ENCODE data around the gene HPRT1.
"Not testable (repeated sequence)": the region's sequence is repeated elsewhere in the genome, so short reads cannot be mapped to it uniquely, and the experiment has no call there.

Gene HPRT1, protein sequence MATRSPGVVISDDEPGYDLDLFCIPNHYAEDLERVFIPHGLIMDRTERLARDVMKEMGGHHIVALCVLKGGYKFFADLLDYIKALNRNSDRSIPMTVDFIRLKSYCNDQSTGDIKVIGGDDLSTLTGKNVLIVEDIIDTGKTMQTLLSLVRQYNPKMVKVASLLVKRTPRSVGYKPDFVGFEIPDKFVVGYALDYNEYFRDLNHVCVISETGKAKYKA

DNA sequence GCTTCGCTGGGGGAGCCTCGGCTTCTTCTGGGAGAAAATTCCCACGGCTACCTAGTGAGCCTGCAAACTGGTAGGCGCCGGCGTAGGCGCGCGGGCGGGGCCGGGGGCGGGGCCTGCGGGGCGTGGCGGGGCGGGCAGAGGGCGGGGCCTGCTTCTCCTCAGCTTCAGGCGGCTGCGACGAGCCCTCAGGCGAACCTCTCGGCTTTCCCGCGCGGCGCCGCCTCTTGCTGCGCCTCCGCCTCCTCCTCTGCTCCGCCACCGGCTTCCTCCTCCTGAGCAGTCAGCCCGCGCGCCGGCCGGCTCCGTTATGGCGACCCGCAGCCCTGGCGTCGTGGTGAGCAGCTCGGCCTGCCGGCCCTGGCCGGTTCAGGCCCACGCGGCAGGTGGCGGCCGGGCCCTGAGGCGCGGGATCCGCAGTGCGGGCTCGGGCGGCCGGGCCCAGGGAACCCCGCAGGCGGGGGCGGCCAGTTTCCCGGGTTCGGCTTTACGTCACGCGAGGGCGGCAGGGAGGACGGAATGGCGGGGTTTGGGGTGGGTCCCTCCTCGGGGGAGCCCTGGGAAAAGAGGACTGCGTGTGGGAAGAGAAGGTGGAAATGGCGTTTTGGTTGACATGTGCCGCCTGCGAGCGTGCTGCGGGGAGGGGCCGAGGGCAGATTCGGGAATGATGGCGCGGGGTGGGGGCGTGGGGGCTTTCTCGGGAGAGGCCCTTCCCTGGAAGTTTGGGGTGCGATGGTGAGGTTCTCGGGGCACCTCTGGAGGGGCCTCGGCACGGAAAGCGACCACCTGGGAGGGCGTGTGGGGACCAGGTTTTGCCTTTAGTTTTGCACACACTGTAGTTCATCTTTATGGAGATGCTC lies at the start of gene HPRT1:
HPRT1 (plus strand) TSS at position 161 of the 857 bp plus-strand sequence; CDS start at position 308, 147 bp downstream.
- peak; percentile 82 for DNase-seq (ENCODE audit: low spot score)

DNA sequence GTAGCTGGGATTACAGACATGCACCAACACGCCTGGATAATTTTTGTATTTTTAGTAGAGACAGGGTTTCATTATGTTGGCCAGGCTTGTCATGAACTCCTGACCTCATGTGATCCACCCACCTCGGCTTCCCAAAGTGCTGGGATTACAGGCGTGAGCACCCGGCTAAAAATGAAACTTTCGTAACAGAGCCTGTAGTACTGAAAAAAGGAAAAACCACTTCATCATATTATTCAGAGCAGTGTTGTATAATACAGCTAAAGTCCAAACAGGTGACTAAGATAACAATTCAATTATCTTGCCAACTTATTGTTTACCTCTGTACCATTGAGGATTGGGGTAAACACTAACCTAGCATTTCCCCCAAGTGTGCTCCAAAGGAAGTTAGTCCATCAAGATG lies 43.9 kb upstream of the HPRT1 start:
- DNase-seq (ENCODE audit: low spot score): no peak

DNA sequence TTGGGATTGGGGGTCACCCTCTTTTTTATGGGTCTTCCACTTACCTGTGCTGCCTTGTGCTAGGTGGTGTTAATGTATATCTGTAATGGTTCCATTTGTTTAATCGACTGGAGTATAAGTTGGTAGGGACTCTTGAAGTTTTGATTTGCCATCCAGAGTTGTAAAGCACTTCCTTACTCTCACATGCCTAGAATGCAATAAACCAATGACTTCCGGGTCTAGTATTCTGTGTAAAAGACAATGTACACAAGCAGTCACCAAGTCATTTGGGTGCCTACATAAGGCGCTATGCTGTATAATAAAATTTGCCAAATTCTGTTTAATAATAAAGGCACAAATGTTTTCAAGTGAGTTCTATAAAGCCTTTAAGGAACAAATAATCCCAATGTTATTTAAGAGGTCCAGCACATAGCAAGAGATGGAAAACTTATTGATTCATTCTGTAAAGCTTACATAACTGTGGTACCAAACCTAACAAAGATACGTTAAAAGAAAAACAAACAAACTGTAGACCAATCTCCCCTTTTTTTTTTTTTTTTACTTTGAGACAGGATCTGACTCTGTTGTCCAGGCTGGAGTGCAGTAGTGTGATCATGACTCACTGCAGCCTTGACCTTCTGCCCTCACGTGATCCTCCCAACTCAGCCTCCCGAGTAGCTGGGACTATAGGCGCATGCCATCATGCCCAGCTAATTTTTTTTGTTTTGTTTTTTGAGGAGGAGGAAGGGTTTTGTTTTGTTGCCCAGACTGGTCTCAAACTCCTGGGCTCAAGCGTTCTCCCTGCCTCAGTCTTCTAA lies 41.5 kb upstream of the HPRT1 start:
- DNase-seq (ENCODE audit: low spot score): no peak

- DNase-seq (ENCODE audit: low spot score): no peak
Observed at GRCh38 chrX:134419784-134420183, 40.2 kb upstream of the HPRT1 start.

DNA sequence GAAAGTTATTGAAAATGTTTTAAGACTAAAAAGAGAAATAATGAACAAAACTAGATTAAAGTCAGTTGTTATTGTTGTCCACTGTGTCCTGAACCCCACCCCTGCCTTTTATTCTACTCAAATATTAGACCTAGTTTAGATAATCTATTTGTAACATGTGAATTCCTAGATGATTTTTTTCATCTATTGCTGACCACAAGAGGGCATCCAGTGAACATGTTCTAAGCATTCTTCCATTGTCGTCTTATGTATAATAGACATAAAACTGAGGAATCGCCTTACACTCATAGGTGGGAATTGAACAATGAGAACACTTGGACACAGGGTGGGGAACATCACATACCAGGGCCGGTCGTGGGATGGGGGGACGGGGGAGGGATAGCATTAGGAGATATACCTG lies 36.4 kb upstream of the HPRT1 start:
- DNase-seq (ENCODE audit: low spot score): no peak

DNA sequence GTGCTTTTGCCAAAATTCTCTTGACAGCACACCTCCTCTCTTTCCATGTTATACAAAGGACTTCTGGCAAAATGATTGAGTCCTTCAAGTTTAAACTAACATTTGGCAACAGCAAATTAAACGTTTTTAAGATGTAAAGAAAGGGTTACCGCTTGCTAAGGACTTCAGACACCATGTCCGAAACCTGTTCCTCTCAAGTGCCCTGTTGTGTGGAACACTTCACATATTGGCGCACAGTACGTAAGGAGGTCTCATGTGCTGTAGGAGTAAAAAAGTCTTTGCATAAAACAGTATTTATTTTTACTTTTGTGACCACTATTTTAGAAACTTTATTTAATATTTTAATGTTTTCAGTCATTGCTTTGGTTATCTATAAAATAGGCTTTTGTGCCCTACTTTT lies 33.7 kb upstream of the HPRT1 start:
- DNase-seq (ENCODE audit: low spot score): no peak

- no peak for DNase-seq (ENCODE audit: low spot score)
Observed at GRCh38 chrX:134431894-134432293, 28.1 kb upstream of the HPRT1 start.

- DNase-seq (ENCODE audit: low spot score): no peak
Observed at GRCh38 chrX:134435894-134436293, 24.1 kb upstream of the HPRT1 start.

DNA sequence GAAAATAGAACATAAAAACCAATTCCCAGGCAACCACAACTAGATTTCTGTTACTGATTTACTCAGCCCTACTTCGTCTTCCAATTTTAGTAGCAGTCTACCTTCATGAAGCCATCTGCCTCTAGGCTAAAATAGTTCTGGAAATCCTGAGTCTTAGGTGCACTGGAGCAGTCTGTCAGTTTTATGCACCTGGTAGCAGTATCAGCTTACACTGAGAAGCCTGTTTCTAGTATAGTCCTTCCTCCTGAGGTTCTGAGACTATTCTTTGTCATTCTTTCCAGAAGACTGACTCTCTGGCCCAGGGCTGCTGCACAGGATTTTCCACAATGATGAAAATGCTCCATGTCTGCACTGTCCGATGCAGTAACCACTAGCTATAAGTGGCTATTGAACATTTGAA lies 16.9 kb upstream of the HPRT1 start:
- no peak for DNase-seq (ENCODE audit: low spot score)

DNA sequence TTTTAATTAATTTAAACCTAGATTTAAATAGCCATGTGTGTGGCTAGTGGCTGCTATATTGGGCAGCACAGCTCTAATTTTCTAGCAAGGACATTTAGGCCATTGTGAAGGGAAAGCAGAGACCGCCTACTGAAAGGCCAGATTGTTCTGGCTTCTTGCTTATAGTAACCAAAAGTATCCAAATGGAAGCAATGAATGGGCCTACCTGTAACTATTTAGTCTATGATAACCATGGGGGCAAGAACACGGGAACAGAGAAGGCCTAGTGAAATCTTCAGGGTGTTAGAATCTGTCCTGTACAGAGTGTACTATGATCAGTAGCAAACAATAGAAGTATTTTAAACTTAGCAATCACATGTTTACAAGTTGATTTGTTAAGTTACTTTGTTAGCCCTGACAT lies 16.5 kb upstream of the HPRT1 start:
- no peak for DNase-seq (ENCODE audit: low spot score)

DNA sequence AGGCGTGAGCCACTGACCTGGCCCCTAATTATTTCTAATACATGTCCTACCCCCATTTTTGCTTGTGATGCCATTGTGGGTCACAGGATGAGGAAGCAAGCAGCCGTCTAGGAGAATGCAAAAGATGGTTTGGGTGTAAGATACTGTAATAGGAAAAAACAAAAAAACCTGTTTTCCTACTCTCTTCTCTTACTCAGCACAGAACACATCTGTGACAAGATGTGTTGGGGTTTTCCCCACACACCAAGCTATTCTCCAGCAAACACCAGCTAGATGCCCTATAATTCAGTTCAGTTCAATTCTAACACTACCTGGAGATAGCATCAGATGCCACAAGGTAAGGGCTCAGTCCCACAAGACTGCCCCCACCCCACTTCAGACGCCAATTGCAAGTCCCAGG lies 15.3 kb upstream of the HPRT1 start:
- DNase-seq (ENCODE audit: low spot score): no peak

DNA sequence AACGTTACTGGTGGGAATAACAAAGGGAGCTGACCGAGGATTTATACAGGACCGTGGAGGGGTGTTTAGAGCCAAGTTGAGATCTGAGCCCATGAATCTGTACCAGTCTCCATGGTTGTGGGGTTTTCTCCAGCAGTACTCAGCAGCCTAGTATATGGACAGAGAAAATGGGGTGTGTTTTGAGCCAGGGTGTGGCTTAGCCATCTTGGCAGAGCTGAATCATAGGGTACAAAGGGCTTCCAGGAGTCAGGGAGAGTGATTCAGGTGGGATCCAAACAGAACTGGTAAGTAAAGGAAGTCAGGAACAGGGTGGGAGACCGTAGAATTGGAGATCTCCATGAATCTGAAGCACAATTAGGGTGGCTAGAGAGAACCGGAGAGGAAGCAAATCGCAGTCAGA lies 7.4 kb upstream of the HPRT1 start:
- DNase-seq (ENCODE audit: low spot score): no peak

- no peak for DNase-seq (ENCODE audit: low spot score)
Observed at GRCh38 chrX:134453631-134454030, 6.3 kb upstream of the HPRT1 start.

GRCh38 chrX:134454506-134454905 lies 5.5 kb upstream of the HPRT1 start:
- no peak for DNase-seq (ENCODE audit: low spot score)

GRCh38 chrX:134457708-134458107 lies 2.3 kb upstream of the HPRT1 start:
- DNase-seq (ENCODE audit: low spot score): no peak

DNA sequence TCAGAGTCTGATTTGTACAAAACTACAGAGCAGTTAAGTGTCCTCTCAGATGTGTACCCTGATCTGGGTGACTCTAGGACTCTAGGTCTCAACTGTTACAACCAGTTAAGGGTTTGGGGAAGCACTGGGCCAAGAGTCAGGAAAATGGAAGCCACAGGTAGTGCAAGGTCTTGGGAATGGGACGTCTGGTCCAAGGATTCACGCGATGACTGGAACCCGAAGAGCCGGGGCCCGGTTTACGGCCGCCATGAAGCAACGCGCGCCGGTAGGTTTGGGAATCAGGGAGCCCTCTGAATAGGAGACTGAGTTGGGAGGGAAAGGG lies 321 bp upstream of the HPRT1 start:
- DNase-seq (ENCODE audit: low spot score): no peak

DNA sequence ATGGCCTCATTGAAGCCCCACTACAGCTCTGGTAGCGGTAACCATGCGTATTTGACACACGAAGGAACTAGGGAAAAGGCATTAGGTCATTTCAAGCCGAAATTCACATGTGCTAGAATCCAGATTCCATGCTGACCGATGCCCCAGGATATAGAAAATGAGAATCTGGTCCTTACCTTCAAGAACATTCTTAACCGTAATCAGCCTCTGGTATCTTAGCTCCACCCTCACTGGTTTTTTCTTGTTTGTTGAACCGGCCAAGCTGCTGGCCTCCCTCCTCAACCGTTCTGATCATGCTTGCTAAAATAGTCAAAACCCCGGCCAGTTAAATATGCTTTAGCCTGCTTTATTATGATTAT lies 876 bp downstream of the HPRT1 start:
- DNase-seq (ENCODE audit: low spot score): no peak

GRCh38 chrX:134461437-134461836 lies 1.5 kb downstream of the HPRT1 start:
- DNase-seq (ENCODE audit: low spot score): no peak

DNA sequence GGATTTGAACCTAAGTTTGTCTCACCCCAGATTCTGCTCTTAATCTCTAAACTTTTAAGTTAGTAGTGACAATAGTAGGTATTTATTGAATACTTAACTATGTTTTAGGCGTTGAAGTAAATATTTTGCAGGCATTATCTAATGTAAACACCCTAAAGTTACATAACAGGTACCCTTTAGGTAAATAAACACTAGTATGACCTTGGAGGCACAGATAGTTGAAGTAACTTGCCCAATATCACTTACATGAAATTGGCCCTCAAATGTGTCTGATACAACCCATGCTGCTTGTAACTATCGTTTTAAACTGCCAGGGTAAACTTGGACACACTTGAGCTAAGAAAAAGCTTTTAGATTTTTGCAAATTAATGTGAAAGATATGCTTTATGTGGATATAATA lies 3.0 kb downstream of the HPRT1 start:
- DNase-seq (ENCODE audit: low spot score): no peak

DNA sequence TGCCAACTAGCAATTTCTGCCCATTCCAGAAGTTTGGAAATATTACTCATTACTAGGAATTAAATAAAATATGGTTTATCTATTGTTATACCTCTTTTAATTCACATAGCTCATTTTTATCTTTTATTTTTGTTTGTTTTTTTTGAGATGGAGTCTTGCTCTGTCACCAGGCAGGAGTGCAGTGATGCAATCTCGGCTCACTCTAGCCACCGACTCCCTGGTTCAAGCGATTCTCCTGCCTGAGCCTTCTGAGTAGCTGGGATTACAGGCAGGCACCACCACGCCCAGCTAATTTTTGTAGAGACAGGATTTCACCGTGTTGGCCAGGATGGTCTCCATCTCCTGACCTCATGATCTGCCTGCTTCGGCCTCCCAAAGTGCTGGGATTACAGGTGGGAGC lies 4.5 kb downstream of the HPRT1 start:
- not testable (repeated sequence) for DNase-seq (ENCODE audit: low spot score)

DNA sequence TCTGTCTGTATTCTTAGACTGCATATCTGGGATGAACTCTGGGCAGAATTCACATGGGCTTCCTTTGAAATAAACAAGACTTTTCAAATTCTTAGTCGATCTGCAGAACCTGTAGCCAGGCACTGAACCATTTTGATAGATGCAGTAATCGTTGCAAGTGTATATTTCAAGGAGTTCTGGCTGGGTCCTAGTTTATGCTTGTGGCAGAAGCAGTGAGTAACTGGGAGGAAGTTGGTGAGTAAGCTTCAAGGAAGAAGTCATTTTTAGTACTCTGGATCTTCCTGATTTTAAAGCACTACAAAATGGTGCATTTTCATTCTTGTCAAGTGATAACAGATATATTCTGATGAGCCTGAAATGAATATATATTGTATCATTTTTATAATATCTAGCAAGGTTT lies 9.5 kb downstream of the HPRT1 start:
- no peak for DNase-seq (ENCODE audit: low spot score)

DNA sequence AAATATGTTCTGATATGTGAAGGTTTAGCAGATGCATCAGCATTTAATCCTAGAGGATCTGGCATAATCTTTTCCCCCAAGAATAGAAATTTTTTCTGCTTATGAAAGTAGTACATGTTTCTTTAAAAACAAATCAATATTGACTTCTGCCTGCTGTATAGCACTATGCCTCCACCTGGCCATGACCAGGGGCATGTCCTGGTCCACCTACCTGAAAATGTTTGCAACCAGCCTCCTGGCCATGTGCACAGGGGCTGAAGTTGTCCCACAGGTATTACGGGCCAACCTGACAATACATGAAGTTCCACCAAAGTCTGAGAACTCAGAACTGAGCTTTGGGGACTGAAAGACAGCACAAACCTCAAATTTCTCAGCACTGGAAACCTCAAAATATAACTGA lies 10.0 kb downstream of the HPRT1 start:
- DNase-seq (ENCODE audit: low spot score): no peak

DNA sequence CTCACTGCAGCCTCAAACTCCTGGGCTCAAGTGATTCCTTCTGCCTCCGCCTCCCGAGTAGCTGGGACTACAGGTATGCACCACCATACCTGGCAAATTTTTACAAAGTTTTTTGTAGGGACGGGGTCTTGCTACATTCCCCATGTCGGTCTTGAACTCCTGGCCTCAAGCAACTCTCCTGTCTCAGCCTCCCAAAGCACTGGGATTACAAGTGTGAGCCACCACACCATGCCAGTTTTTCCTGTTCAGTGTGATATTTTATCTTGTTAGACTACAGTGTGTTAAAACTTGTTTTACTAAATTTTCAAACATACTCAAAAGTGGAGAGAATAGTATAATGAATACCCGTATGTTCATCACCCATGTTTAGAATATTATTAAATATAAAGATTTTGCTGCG lies 12.1 kb downstream of the HPRT1 start:
- no peak for DNase-seq (ENCODE audit: low spot score)

Data from CD4-positive, alpha-beta T cell treated with Interleukin-6 at 100 ng/mL for 8 hours (primary cell).